Hepatocyte (in vitro differentiated cells): Measurements from ENCODE around the gene IRF8.

Experiments used
- CTCF ChIP-seq: fragments of 200-600 bp; sonication (generic); IDR thresholded peaks from 2 replicates; pipeline ENCODE4 v1.5.1; 2016; ENCODE audit warnings: antibody characterized with exemption, mild to moderate bottlenecking; ENCODE audit not compliant: poor library complexity
- EZH2phosphoT487 ChIP-seq: fragments of 200-600 bp; sonication (generic); IDR thresholded peaks from one replicate; pipeline ENCODE4 v1.6.1; 2018; ENCODE audit warnings: antibody characterized with exemption, mild to moderate bottlenecking, low read depth, moderate library complexity; ENCODE audit not compliant: unreplicated experiment, severe bottlenecking

GRCh38 chr16:85969159-85969558 lies 70.2 kb downstream of the IRF8 start:
- TF ChIP-seq CTCF = no peak
- TF ChIP-seq EZH2phosphoT487 = no peak
